NCI-H345 treated with DMSO at 0.1 percent for 48 hours (cell line): ENCODE measurements around the gene NNMT.

ENCODE experiments used
- DNase-seq: peaks from one replicate; lab custom pipeline; 2025; ENCODE audit not compliant: unreplicated experiment; lab: John Stamatoyannopoulos, UW

NNMT gene

GRCh38 chr11:114262681-114263512, 33.3 kb upstream of the NNMT start:
- DNase-seq = peak; percentile 26

- DNase-seq = no peak
Observed at GRCh38 chr11:114263513-114264170, 32.6 kb upstream of the NNMT start.

- no peak for DNase-seq
Observed at GRCh38 chr11:114264381-114264780, 31.8 kb upstream of the NNMT start.

GRCh38 chr11:114265122-114265878, 30.9 kb upstream of the NNMT start:
- no peak for DNase-seq

GRCh38 chr11:114269498-114269897, 26.7 kb upstream of the NNMT start:
- no peak for DNase-seq

- DNase-seq = no peak
Observed at GRCh38 chr11:114270531-114271270, 25.5 kb upstream of the NNMT start.

- DNase-seq = no peak
Observed at GRCh38 chr11:114271316-114271715, 24.9 kb upstream of the NNMT start.

GRCh38 chr11:114272311-114272710, 23.9 kb upstream of the NNMT start:
- DNase-seq = no peak

- no peak for DNase-seq
Observed at GRCh38 chr11:114273071-114273470, 23.1 kb upstream of the NNMT start.

GRCh38 chr11:114273890-114274635, 22.1 kb upstream of the NNMT start:
- no peak for DNase-seq

GRCh38 chr11:114274637-114275036, 21.6 kb upstream of the NNMT start:
- no peak for DNase-seq

GRCh38 chr11:114275280-114275679, 20.9 kb upstream of the NNMT start:
- no peak for DNase-seq

GRCh38 chr11:114276077-114276476, 20.1 kb upstream of the NNMT start:
- DNase-seq = no peak

- no peak for DNase-seq
Observed at GRCh38 chr11:114277637-114278341, 18.4 kb upstream of the NNMT start.

- DNase-seq = no peak
Observed at GRCh38 chr11:114278342-114279065, 17.7 kb upstream of the NNMT start.

GRCh38 chr11:114279792-114280546, 16.2 kb upstream of the NNMT start:
- DNase-seq = no peak

- DNase-seq = peak; percentile 44
Observed at GRCh38 chr11:114280696-114281095, 15.5 kb upstream of the NNMT start.

- no peak for DNase-seq
Observed at GRCh38 chr11:114281388-114281956, 14.7 kb upstream of the NNMT start.
